GM12878 (cell line): Measurements from ENCODE around the gene NPR3. TPM values are rescaled to one million over a fixed set of nuclear protein-coding genes. Genes with fewer than 3 reads are reported as not detected.

Source experiments
- ATAC-seq: fragments of 200-7000 bp; cut with Tn5 transposase; 3 replicates; pipeline ENCODE4 v1.9.1; 2020; ENCODE audit warnings: mild to moderate bottlenecking, moderate library complexity
- BruUV-seq: library from RNA; stranded (reverse); fragments of 400-500 nt; replicated peaks from 2 replicates; lab custom pipeline; 2021; lab: Mats Ljungman, UMichigan
- CTCF ChIA-PET: fragments of 300-600 bp; sonication (Branson Sonifier 250); formaldehyde crosslinking; extraction: SDS; loops from one replicate; lab custom pipeline; 2021; ENCODE audit warnings: inconsistent platforms; lab: Yijun Ruan, JAX
- POLR2A ChIA-PET: fragments of 350-600 bp; formaldehyde crosslinking; extraction: SDS; loops from one replicate; lab custom pipeline; 2021; ENCODE audit warnings: inconsistent platforms; lab: Charles Lee
- RAD21 ChIA-PET: fragments of 300-600 bp; sonication (Branson Sonifier 250); formaldehyde crosslinking; loops from one replicate; lab custom pipeline; 2023; ENCODE audit warnings: antibody characterized with exemption; ENCODE audit not compliant: unreplicated experiment; lab: Charles Lee
- SMC1A ChIA-PET: fragments of 300-600 bp; sonication (Branson Sonifier 250); formaldehyde crosslinking; loops from one replicate; lab custom pipeline; 2023; ENCODE audit not compliant: unreplicated experiment, uncharacterized antibody; lab: Charles Lee
- DNase-seq: peaks from one replicate; pipeline ENCODE4 v3.0.0-alpha.2; 2011; ENCODE audit warnings: low read depth, low spot score
- FAIRE-seq: peaks from 3 replicates; lab custom pipeline; 2011; peaks lifted over from hg19 to GRCh38; lab: Jason Lieb, UNC
- H2AFZ ChIP-seq: 2 replicates; pipeline ENCODE4 v1.6.0; 2011; ENCODE audit warnings: low read depth, low read length, control low read depth; ENCODE audit not compliant: control insufficient read depth
- H3K27ac ChIP-seq: 2 replicates; pipeline ENCODE4 v1.5.1; 2011; ENCODE audit warnings: control low read depth; ENCODE audit not compliant: control insufficient read depth, insufficient read depth
- H3K27me3 ChIP-seq, 2 experiments: replicated peaks in 1 of 2; 2 replicates each; pipeline versions ENCODE4 v1.6.0 to v1.6.1; 2011; ENCODE audit warnings: low read length in 1 of 2; ENCODE audit not compliant: control insufficient read depth in 2 of 2, insufficient read depth in 2 of 2
- H3K36me3 ChIP-seq, 2 experiments: 2 replicates each; pipeline ENCODE4 v1.5.1; 2011; ENCODE audit warnings: low read length in 1 of 2; ENCODE audit not compliant: control insufficient read depth in 2 of 2, insufficient read depth in 2 of 2
- H3K4me1 ChIP-seq: 2 replicates; pipeline ENCODE4 v1.6.1; 2011; ENCODE audit warnings: mild to moderate bottlenecking, low read length, moderate library complexity, mixed read lengths; ENCODE audit not compliant: control insufficient read depth, insufficient read depth
- H3K4me2 ChIP-seq: 2 replicates; pipeline ENCODE4 v1.6.0; 2011; ENCODE audit warnings: control low read depth; ENCODE audit not compliant: control insufficient read depth, insufficient read depth
- H3K4me3 ChIP-seq: fragments of 200-600 bp; sonication (generic); 2 replicates; pipeline ENCODE4 v1.5.1; 2016
- H3K79me2 ChIP-seq: 2 replicates; pipeline ENCODE4 v1.6.0; 2011; ENCODE audit warnings: low read length; ENCODE audit not compliant: control insufficient read depth, insufficient read depth
- H3K9ac ChIP-seq: 2 replicates; pipeline ENCODE4 v1.8.0; 2011; ENCODE audit warnings: low read length, control low read depth, mixed read lengths; ENCODE audit not compliant: control insufficient read depth, insufficient read depth
- H3K9me3 ChIP-seq: replicated peaks from 3 replicates; pipeline ENCODE4 v1.5.1; 2011; ENCODE audit warnings: mild to moderate bottlenecking, low read length; ENCODE audit not compliant: control insufficient read depth, insufficient read depth
- H4K20me1 ChIP-seq: 2 replicates; pipeline ENCODE4 v1.6.0; 2011; ENCODE audit not compliant: control insufficient read depth, insufficient read depth
- ATF2 ChIP-seq: IDR thresholded peaks from 2 replicates; pipeline ENCODE4 v1.6.1; 2012; ENCODE audit warnings: low read length, inconsistent platforms
- ATF7 ChIP-seq: fragments of 450-650 bp; IDR thresholded peaks from 2 replicates; pipeline ENCODE4 v1.6.1; 2016; ENCODE audit warnings: low read depth, mild to moderate bottlenecking
- BCL3 ChIP-seq: IDR thresholded peaks from 2 replicates; pipeline ENCODE4 v1.6.1; 2011; ENCODE audit warnings: borderline replicate concordance, low read depth, mild to moderate bottlenecking, moderate library complexity, low read length; ENCODE audit not compliant: insufficient read depth, poor library complexity, severe bottlenecking
- DPF2 ChIP-seq: fragments of 450-650 bp; IDR thresholded peaks from 2 replicates; pipeline ENCODE4 v1.6.1; 2017; ENCODE audit warnings: mild to moderate bottlenecking
- ELK1 ChIP-seq: IDR thresholded peaks from 2 replicates; pipeline ENCODE4 v1.6.1; 2012; ENCODE audit warnings: low read depth, low read length, improper control_type of control experiment
- FOS ChIP-seq: IDR thresholded peaks from 3 replicates; pipeline ENCODE4 v1.6.1; 2011; ENCODE audit warnings: borderline replicate concordance; ENCODE audit not compliant: insufficient read length; ENCODE audit errors: extremely low read depth
- FOXK2 ChIP-seq: fragments of 450-650 bp; IDR thresholded peaks from 2 replicates; pipeline ENCODE4 v1.6.1; 2017; ENCODE audit warnings: mild to moderate bottlenecking, moderate library complexity
- MLLT1 ChIP-seq: fragments of 450-650 bp; IDR thresholded peaks from 2 replicates; pipeline ENCODE4 v1.6.1; 2016; ENCODE audit warnings: mild to moderate bottlenecking
- NRF1 ChIP-seq: conservative IDR thresholded peaks from 2 replicates; pipeline ENCODE4 v1.6.1; 2011; ENCODE audit warnings: mild to moderate bottlenecking, low read depth, low read length, improper control_type of control experiment
- PAX8 ChIP-seq: fragments of 450-650 bp; IDR thresholded peaks from 2 replicates; pipeline ENCODE4 v1.6.1; 2017; ENCODE audit warnings: mild to moderate bottlenecking, moderate library complexity
- TCF3 ChIP-seq: IDR thresholded peaks from 2 replicates; pipeline ENCODE4 v1.6.1; 2012; ENCODE audit warnings: low read depth, mild to moderate bottlenecking, low read length, borderline replicate concordance; ENCODE audit not compliant: insufficient read depth
- WGBS: methylation state at CpG from one replicate; pipeline ENCODE4 v1.1.6; 2016; ENCODE audit warnings: low lambda C conversion rate; ENCODE audit not compliant: insufficient replicate concordance, insufficient coverage; ENCODE audit errors: missing lambda C conversion rate; 5-methylcytosine and 5-hydroxymethylcytosine counted together
- in situ Hi-C: fragments of 300-500 bp; cut with MboI; formaldehyde crosslinking; loops from 9 replicates; pipeline ENCODE4 v1.14.3; 2018; ENCODE audit warnings: mixed read lengths
- intact Hi-C: fragments of 100-400 bp; cut with micrococcal nuclease; formaldehyde crosslinking; loops from one replicate; pipeline ENCODE4 v1.14.2; 2022; ENCODE audit not compliant: unreplicated experiment
- polyA plus RNA-seq, 11 experiments: library from polyadenylated mRNA; depleted of rRNA in 4 of 11; unstranded in 6 of 11; stranded (reverse) in 5 of 11; fragments of >200 nt; fragmentation: Nextera tagmentation in 4 of 11; fragmentation: Illumina TruSeq in 1 of 11; extraction: Ambion mirVana in 4 of 11; extraction: Trizol in 1 of 11; gene quantifications; 1 replicate in 1 of 11; 2 replicates in 10 of 11; pipeline versions ENCODE4 v1.2.1 to v1.2.3, GENCODE V29; 2011 to 2016; ENCODE audit warnings: inconsistent platforms in 2 of 11, missing spikeins in 2 of 11, low read depth in 1 of 11
- total RNA-seq, 4 experiments: library from RNA; depleted of rRNA in 3 of 4; stranded (reverse); fragments of >200 nt in 3 of 4; fragmentation: Illumina TruSeq in 1 of 4; extraction: Trizol in 1 of 4; gene quantifications; 2 replicates each; pipeline versions ENCODE4 v1.2.1 to v1.2.3, GENCODE V29; 2013 to 2021

Gene NPR3
- total and polyA plus RNA-seq, 10 of the 15 experiments (the other 5 are each of a cell fraction or from before 2014, with no cell fraction given), result 0.01 to 0.37 (median 0.14) TPM; not detected in 7

- H4K20me1 ChIP-seq, result no peaks in the 10 kb centered on the region
- intact Hi-C loops, result no loop called here
- CTCF ChIA-PET, result no interaction called here
- FAIRE-seq, result no peak
- no peaks in the 10 kb centered on the region for H3K4me1 ChIP-seq
- H3K9ac ChIP-seq, result no peak overlapping the region
- RAD21 ChIA-PET, result no interaction called here
- H3K9me3 ChIP-seq, result no peaks in the 10 kb centered on the region
- TF ChIP-seq TCF3, result no peak
- TF ChIP-seq ATF7, result no peak
- no peak for TF ChIP-seq NRF1
- no peak for TF ChIP-seq ELK1
- no peak for TF ChIP-seq BCL3
- no peak for TF ChIP-seq MLLT1
- TF ChIP-seq FOXK2, result no peak
- no peak for TF ChIP-seq PAX8
- TF ChIP-seq DPF2, result no peak
- TF ChIP-seq ATF2, result no peak
- no peak for TF ChIP-seq FOS
- TF ChIP-seq, all 136 proteins: peak for 0
- ATAC-seq (no peak), DNase-seq (no peak)
- Histone ChIP-seq H3K79me2 (no peaks in the 10 kb centered on the region), H2AFZ (no peak overlapping the region), H3K27me3 (no peaks in the 10 kb centered on the region), H3K27ac (no peak overlapping the region), H3K4me3 (no peak overlapping the region), H3K36me3 (no peaks in the 10 kb centered on the region), H3K4me2 (no peak overlapping the region)
- BruUV-seq, result no TSS peak
- in situ Hi-C loops, result no loop called here
- SMC1A ChIA-PET, result interaction anchor here (1.0 kb wide), 1 partner anchor 14 kb away, joined by 3 read pairs; no protein-coding TSS in a partner anchor
- POLR2A ChIA-PET, result no interaction called here
- WGBS, result 10% methylated on average over 4 of the region's 4 CpGs
Measured at GRCh38 chr5:32786311-32786710, 75.2 kb downstream of the NPR3 start.
